Fibroblast of lung (primary cell): ENCODE results near the gene RHOT2.

Source experiments
- EZH2 ChIP-seq: IDR thresholded peaks from 2 replicates; pipeline ENCODE4 v1.5.1; 2012; ENCODE audit warnings: low read length, control low read depth, mild to moderate bottlenecking; ENCODE audit errors: missing control alignments
- TF ChIP-seq, protein P1 (sequence below), 2 donors: IDR thresholded peaks in 1 of 2; conservative IDR thresholded peaks in 1 of 2; 1 replicate in 1 of 2; 2 replicates in 1 of 2; pipeline ENCODE4 v1.5.1; 2011 to 2012; ENCODE audit warnings: low read length in 2 of 2, control low read depth in 1 of 2, inconsistent platforms in 1 of 2, low read depth in 1 of 2, mild to moderate bottlenecking in 1 of 2

DNA sequence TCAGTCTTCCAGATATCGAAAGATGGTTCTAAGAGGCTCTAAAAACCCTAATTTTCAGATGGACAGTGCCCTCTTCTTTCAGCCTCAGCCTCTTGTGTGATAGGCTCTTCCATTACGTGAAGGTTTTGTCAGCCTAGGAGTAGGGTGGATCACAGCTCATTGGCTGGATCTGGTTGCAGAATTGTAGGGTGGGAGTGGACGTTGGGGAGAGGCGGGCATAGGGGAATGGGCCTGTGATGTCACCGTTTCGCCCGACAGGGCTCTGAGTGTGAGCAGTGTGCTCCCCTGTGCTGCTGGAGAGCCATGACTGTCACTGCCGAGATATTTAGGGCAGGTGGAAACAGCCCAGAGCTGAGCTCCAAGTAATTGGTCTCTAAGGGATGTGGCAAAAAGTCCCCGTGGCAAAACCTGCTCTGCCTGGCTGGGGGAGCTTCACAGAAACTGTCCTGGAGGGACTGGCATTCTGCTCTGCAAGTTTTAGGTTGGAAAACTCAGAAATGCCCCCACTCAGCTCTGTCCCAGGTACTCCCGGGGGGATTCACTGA is 43.3 kb upstream of the RHOT2 start:
- TF ChIP-seq, protein P1, sequence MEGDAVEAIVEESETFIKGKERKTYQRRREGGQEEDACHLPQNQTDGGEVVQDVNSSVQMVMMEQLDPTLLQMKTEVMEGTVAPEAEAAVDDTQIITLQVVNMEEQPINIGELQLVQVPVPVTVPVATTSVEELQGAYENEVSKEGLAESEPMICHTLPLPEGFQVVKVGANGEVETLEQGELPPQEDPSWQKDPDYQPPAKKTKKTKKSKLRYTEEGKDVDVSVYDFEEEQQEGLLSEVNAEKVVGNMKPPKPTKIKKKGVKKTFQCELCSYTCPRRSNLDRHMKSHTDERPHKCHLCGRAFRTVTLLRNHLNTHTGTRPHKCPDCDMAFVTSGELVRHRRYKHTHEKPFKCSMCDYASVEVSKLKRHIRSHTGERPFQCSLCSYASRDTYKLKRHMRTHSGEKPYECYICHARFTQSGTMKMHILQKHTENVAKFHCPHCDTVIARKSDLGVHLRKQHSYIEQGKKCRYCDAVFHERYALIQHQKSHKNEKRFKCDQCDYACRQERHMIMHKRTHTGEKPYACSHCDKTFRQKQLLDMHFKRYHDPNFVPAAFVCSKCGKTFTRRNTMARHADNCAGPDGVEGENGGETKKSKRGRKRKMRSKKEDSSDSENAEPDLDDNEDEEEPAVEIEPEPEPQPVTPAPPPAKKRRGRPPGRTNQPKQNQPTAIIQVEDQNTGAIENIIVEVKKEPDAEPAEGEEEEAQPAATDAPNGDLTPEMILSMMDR (conservative IDR thresholded peaks at IDR 0.05 in 1 of 2, IDR thresholded peaks at IDR 0.05 in 1 of 2; ENCODE audit: low read depth in 1 of 2, low read length in 2 of 2): no peak
- TF ChIP-seq EZH2: no peak
